GM12873 (cell line): ENCODE data around the gene EVL.

Experiments used
- TF ChIP-seq, protein P1 (sequence below): IDR thresholded peaks from 2 replicates; pipeline ENCODE4 v1.5.1; 2012; ENCODE audit warnings: low read depth, mild to moderate bottlenecking, moderate library complexity, low read length, control low read depth; ENCODE audit not compliant: insufficient read depth; ENCODE audit errors: missing control alignments

The EVL gene

DNA sequence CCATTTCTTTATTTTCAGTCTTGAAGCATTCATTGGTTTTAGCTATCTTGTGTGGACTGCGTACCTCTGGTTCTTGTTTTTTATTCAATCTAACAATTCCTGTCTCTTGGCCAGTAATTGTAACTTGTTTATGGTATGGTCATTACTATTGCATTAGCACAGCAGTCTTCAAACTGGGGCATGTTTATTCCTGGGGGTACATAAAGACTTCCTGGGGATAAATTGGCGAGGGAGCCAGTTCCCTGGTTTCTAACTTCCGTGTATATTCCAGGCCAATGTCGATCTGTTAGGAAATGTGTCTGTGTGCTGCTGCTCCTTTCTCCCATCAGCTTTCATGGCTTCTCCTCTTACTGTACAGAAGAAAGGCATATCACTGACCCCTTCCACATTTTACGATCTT, 13.7 kb upstream of the EVL start:
- TF ChIP-seq, protein P1, sequence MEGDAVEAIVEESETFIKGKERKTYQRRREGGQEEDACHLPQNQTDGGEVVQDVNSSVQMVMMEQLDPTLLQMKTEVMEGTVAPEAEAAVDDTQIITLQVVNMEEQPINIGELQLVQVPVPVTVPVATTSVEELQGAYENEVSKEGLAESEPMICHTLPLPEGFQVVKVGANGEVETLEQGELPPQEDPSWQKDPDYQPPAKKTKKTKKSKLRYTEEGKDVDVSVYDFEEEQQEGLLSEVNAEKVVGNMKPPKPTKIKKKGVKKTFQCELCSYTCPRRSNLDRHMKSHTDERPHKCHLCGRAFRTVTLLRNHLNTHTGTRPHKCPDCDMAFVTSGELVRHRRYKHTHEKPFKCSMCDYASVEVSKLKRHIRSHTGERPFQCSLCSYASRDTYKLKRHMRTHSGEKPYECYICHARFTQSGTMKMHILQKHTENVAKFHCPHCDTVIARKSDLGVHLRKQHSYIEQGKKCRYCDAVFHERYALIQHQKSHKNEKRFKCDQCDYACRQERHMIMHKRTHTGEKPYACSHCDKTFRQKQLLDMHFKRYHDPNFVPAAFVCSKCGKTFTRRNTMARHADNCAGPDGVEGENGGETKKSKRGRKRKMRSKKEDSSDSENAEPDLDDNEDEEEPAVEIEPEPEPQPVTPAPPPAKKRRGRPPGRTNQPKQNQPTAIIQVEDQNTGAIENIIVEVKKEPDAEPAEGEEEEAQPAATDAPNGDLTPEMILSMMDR = no peak

- TF ChIP-seq, protein P1 = no peak
These were observed 12.4 kb upstream of the EVL start for GRCh38 chr14:100052819-100053218.

GRCh38 chr14:100054316-100055075, 10.7 kb upstream of the EVL start:
- TF ChIP-seq, protein P1 = no peak

DNA sequence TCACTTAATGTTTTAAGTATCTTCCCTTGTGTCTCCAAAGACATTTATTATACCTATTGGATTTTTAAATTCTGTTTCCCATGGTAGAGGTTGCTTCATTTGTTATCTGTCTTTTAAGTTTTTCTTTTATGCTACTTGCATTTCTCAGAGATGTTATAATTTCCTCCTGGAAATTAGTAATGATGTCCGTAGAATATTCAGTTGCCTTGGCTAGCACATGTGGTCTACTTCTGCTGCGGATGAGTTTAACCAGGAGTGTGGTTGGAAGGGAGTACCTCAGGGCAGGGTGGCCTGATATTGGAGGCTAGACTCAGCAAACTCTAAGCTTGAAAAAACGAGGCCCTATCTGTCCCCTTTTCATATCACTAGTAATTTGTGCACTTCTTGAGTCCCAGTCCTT, 8.8 kb upstream of the EVL start:
- TF ChIP-seq, protein P1 = no peak

GRCh38 chr14:100056964-100057795, 8.0 kb upstream of the EVL start:
- TF ChIP-seq, protein P1 = peak; percentile 63

- TF ChIP-seq, protein P1 = no peak
These were observed 6.3 kb upstream of the EVL start for GRCh38 chr14:100058777-100059437.

DNA sequence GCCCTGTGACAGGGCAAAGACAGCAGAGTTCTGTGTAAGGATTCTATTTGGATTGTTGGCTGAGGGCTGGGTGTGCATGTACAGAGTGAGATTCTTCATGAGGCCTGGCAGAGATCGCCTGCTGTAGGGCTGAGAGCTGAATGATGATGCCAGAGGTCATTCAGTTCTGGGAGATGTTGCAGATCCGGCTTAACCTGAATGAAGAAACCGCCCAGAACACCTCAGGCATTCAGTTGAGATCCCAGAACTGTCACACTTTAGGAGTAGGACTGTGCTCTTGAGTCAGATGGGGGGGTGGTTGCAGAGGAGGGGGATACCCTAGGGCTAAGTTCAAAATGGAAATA, 5.8 kb upstream of the EVL start:
- TF ChIP-seq, protein P1 = no peak
